ENCODE results near the gene IRS2. TPM values are rescaled to one million over a fixed set of nuclear protein-coding genes. Genes with fewer than 3 reads are reported as not detected.

Gene IRS2
- total and polyA plus RNA-seq, 9 donors = 14.6 to 40.9 (median 26.6) TPM

DNA sequence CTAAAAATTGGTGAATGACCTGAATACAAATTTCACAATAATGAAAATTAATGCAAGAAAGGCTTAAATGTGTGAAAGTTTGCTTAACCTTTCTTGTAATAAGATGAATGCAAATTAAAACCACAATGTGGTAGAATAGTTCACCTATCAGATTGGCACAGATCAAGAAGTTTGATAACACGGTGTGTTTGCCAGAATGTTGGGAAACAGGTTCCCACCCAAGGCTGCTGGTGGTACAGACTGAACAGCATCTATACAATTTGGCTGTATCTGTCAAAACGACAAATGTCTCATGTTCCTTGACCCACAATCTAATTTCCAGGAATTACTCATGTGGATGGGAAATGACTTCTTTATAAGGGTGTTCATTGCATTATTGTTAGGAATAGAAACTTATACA, 8.6 kb upstream of the IRS2 start:
- Histone ChIP-seq H3K4me3 (no peak overlapping the region), H3K4me1 (ENCODE audit: insufficient read depth) (no peaks in the 10 kb centered on the region), H3K9me3 (no peaks in the 10 kb centered on the region), H3K27me3 (no peaks in the 10 kb centered on the region), H3K27ac (no peak overlapping the region), H3K36me3 (no peaks in the 10 kb centered on the region)
- TF ChIP-seq EP300 (IDR thresholded peaks at IDR 0.05) (no peak), POLR2A (IDR thresholded peaks at IDR 0.05) (no peak)
- TF ChIP-seq, protein P1, sequence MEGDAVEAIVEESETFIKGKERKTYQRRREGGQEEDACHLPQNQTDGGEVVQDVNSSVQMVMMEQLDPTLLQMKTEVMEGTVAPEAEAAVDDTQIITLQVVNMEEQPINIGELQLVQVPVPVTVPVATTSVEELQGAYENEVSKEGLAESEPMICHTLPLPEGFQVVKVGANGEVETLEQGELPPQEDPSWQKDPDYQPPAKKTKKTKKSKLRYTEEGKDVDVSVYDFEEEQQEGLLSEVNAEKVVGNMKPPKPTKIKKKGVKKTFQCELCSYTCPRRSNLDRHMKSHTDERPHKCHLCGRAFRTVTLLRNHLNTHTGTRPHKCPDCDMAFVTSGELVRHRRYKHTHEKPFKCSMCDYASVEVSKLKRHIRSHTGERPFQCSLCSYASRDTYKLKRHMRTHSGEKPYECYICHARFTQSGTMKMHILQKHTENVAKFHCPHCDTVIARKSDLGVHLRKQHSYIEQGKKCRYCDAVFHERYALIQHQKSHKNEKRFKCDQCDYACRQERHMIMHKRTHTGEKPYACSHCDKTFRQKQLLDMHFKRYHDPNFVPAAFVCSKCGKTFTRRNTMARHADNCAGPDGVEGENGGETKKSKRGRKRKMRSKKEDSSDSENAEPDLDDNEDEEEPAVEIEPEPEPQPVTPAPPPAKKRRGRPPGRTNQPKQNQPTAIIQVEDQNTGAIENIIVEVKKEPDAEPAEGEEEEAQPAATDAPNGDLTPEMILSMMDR (IDR thresholded peaks at IDR 0.05) = no peak
- DNase-seq = no peak
- WGBS, 3 donors = 69 to 73% (median 73%) methylated on average over 2 of the region's 2 CpGs
- intact Hi-C loops (cut with DNase I) = no loop called here

DNA sequence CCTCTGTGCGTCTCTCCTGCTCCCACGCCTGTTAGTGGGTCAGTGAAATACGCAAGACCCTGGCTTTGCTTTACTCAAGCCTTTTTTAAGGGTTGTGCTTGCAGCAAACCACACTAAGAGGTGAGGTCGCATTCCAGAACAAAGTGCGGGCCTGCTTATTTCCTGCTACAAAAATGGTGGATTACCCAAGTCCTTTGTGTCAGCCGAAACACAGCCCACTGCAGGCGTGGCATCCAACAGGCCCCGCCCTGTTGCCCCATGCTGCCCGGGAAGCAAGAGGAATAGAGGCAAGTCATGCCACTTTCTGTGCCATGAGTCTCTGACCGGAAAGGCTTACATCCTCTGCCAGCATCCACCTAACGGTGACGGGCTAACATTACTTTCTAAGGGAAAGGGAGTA, 7.7 kb upstream of the IRS2 start:
- intact Hi-C loops (cut with DNase I) = no loop called here
- DNase-seq = no peak
- Histone ChIP-seq H3K9me3 (no peaks in the 10 kb centered on the region), H3K27me3 (no peaks in the 10 kb centered on the region), H3K27ac (no peak overlapping the region), H3K4me1 (ENCODE audit: insufficient read depth) (no peaks in the 10 kb centered on the region), H3K36me3 (no peaks in the 10 kb centered on the region), H3K4me3 (no peak overlapping the region)
- TF ChIP-seq POLR2A (IDR thresholded peaks at IDR 0.05) = no peak
- TF ChIP-seq, protein P1 (IDR thresholded peaks at IDR 0.05) = no peak
- no peak for TF ChIP-seq EP300 (IDR thresholded peaks at IDR 0.05)
- 84 to 88% (median 87%) methylated on average over 12 of the region's 12 CpGs for WGBS, 3 donors

DNA sequence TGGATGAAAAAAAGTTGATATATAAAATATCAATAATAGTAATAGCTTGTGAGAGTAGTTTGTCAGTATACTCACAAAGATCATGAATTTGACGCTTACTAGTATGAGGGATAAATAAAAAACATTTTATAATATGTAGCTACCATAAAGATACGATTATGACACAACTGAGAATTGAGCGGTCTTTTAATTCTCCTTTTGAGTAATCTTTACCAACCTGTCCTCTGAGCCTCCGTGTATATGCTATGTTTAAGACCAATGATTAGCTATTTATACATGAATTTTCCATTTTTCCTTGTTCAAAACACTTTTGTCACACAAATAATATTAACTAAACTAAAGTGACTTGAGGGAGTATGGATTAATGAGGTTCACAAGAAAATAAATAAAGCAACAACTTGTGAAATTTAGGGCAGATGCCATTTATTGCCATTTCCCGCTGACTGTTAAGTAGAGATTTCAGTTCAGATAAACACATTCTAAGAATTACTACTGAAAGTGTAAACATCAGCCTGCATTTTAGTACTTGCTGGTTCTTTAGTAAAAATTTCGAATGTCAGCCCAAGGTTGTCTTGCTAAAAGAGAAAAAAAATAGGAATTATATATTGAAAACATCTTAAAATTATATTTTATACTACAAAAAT, 6.2 kb upstream of the IRS2 start:
- Histone ChIP-seq H3K9me3 (no peaks in the 10 kb centered on the region), H3K27ac (no peak overlapping the region), H3K36me3 (no peaks in the 10 kb centered on the region), H3K4me3 (no peak overlapping the region), H3K4me1 (ENCODE audit: insufficient read depth) (peaks cover under 1% of the 10 kb centered on the region), H3K27me3 (no peaks in the 10 kb centered on the region)
- no peak for DNase-seq
- 87 to 88% (median 87%) methylated on average over 6 of the region's 6 CpGs for WGBS, 3 donors
- no peak for TF ChIP-seq EP300 (IDR thresholded peaks at IDR 0.05)
- TF ChIP-seq POLR2A (IDR thresholded peaks at IDR 0.05) = no peak
- TF ChIP-seq, protein P1 (IDR thresholded peaks at IDR 0.05) = no peak
- intact Hi-C loops (cut with DNase I) = no loop called here

DNA sequence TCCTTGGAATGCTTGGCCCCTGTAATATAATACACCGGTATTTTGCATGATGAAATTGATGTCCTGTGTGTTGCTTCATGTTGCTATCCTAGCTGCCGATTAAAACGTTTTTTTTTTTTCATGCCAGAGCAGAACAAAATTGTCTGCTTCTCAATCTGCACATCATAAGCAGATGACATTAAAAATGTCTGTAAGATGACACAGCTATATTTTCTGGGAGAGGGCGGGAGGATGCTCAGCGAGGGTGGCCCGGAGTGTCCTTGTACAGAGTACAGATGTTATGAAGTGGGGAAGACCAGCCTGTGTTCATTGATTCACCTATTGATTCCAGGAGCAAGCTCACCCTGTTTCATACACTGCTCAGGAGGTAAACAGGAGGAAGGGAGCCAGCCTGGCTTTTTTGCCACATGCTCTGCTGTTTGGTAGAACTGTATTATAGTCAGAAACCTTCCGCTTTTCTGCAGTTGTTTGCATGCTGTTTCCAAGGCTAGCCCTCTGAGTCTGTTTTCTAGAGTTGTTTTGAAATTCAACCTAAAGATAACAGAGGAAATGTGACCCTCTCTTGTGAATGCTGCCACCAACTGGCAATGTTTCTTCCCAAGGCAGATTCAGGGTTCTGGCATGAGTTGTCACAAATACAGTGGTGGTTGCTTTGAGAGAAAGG, 4.7 kb upstream of the IRS2 start:
- no peaks in the 10 kb centered on the region for H3K9me3 ChIP-seq
- no peaks in the 10 kb centered on the region for H3K36me3 ChIP-seq
- 45 to 60% (median 59%) methylated on average over 7 of the region's 7 CpGs for WGBS, 3 donors
- intact Hi-C loops (cut with DNase I) = no loop called here
- H3K4me1 ChIP-seq (ENCODE audit: insufficient read depth) = peaks cover 2% of the 10 kb centered on the region
- no peak overlapping the region for H3K4me3 ChIP-seq
- H3K27me3 ChIP-seq = no peaks in the 10 kb centered on the region
- TF ChIP-seq EP300 (IDR thresholded peaks at IDR 0.05) = no peak
- TF ChIP-seq, protein P1 (IDR thresholded peaks at IDR 0.05) = peak in 1 of 3 donors; percentile 26
- no peak overlapping the region for H3K27ac ChIP-seq
- no peak for DNase-seq
